Measurements from ENCODE around the gene BHLHE23.

The BHLHE23 gene

DNA sequence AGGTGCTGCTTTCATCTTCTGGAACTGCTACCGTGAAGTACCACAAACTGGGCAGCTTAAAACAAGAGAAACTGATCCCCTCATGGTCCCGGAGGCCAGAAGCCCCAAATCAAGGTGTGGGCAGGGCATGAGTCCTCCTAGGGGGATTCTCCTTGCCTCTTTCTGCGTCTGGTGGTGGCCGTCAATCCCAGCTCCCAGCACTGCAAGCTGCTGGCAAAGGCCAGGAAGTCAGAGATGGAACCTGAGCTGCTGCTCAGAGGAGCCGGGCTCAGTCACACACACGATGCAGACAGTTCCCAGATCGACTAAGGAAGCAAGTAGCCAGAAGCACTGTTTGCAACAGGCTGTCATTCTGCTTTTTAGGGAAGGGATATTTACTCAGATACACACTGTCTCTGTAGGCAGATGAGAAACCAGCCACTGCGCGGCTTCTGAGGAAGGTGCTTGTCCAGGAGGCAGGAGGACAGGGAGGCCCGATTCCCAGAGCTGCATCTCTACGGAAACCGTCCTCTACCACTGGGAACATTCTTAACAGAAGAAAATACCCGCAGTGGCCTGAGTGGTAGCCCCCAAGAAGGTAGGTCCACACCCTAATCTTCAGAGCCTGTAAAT, 15.5 kb downstream of the BHLHE23 start:
- DNase-seq (ENCODE audit: low read depth in 2 of 2) = no peak

DNA sequence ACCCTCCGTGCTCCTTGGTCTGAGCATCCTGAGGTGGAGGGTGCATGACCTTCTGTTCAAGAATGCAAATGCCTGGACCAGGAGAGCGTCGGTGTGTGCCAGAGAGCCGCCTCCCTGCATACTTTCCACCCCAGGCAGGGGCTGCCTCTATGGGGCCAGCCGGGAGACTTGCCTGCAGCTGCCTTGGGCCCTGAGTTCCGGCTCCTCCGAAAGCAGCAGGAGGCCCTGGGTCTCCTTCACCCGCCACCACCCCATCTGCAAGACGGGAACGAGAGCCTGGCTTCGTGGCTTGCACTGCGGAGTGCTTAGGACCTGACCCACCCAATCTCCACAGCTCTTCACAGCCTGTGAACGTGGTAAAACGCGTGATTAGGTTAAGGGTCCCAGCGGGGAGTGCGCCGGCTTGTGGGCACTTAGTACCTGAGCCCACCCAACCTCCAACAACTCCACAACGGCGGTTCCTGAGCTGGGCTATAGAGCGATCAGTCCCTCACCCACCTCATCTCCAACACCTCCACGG, 16.4 kb downstream of the BHLHE23 start:
- DNase-seq (ENCODE audit: low read depth in 2 of 2) = no peak

DNA sequence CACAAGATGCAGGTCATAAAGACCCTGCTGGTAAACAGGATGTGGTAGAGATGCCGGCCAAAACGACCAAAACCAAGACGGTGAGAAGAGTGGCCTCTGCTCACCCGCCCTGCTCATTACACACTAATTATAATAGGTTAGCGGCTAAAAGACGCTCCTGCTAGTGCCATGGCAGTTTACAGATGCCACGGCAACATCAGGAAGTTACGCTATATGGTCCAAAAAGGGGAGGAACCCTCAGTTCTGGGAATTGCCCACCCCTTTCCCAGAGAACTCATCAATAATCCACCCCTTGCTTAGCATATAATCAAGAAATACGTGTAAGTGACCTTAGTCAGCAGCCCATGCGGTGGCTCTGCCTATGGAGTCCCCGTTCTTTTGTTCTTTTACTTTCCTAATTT, 17.6 kb downstream of the BHLHE23 start:
- DNase-seq (ENCODE audit: low read depth in 2 of 2) = no peak

DNA sequence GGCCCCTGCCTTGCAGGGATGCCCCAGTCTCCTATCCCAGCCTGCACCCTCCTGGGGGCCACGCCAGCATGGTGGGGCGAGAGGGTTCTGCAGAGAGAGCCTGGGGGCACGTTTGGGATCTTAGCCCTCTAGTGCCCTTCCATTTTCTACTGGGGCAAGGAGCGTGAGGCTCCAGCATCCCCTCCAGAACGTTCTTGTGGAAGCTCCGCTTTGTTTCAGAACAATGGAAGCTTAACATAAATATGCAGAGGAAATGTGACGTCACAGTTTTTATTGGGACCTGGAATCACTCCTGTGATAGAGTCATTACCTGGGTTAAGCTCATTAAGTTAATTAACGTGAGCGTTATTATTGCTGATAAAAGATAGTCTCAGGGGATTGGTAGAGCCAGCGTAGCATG, 19.6 kb downstream of the BHLHE23 start:
- no peak for DNase-seq (ENCODE audit: low read depth in 2 of 2)

DNA sequence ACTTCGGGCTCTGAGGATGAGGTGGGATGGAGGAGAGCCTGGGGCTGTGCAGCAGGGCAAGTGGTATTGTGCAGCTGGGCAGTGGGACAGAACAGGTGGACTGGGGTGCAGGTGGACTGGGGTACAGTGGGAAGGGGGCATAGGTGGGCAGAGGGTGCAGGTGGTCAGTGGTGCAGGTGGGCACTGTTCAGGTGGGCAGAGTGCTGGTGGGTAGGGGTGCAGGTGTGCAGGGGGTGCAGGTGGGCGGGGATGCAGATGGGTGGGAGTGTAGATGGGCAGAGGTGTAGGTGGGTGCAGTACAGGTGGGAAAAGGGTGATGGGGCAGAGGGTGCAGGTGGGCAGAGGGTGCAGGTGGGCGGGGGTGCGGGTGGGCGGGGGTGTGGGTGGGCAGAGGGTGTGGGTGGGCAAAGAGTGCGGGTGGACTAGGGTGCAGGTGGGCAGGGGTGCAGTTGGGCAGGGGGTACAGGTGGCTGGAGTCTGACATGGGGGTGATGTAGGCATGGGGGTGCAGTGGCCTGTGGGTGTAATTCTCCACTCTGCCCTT, 20.4 kb downstream of the BHLHE23 start:
- no peak for DNase-seq (ENCODE audit: low read depth in 2 of 2)

DNA sequence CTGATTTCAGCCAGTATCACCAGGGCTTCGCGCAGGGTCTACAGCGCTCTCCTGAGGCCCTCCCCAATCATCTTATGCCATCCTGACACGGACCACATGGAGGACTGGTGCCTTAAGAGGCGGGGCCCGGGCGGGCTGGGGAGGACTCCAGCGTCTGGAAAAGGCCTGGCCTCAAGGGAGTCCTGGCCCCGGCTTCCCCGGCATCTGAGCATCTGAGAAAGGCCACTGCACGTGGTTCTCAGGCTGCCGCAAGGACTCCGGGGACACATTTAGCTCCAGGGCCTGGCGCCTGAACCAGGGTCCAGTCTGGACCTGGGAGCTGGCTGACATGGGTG, 21.4 kb downstream of the BHLHE23 start:
- no peak for DNase-seq (ENCODE audit: low read depth in 2 of 2)

DNA sequence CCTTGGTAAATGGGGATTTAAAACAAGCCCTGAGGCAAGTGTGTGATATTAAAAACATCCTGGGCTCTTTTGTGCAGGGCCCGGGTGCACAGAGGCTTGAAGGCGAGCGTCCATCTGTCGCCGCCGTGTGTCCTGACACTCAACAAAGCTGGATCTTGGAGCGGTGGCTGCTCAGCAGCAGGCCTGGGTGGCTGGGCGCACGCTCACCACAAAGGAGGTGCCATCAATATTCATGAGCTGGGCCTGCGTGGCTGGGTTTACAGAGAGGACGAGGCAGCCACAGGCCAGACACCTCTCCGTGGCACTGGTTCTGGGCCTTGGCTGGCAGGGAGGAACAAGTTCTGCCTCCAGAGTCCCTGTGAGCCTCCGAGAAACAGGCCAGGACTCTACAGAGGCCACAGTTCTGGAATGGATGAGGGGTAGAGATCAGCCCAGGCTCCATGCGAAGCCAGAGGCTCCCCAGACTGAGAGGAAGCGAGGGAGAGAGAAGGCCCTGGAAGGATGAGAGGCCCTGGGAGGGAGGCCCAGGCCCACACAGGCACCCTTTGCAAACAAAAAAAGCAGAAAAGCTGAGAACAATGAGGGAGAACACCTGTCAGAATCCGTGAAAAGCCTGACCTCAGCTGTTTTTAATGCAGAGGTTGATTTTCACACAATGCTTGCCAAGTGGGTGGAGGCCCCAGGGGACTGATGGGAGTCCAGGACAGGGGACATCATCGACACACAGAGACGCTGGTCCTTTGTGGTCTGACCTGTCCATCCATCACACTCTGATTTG, 21.9 kb downstream of the BHLHE23 start:
- DNase-seq (ENCODE audit: low read depth in 2 of 2) = no peak

DNA sequence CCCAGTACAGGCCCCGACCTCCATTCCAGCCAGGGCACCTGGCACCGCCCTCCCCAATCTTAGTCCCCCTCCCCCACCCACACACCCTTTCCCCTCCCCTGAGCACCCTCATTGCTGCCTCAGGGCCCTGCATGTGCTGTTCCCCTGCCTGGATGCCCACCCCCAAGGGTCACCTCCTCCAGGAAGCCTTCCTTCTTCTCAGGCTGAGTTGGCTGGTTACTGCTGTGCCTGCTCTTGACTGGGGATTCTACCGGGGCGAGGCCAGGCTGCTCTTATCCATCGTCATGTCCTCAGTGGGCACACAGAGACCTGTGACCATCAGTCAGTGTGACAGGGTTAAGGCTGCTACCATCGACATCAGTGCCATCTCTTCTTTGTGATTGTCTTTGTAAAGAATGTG, 23.6 kb downstream of the BHLHE23 start:
- no peak for DNase-seq (ENCODE audit: low read depth in 2 of 2)

DNA sequence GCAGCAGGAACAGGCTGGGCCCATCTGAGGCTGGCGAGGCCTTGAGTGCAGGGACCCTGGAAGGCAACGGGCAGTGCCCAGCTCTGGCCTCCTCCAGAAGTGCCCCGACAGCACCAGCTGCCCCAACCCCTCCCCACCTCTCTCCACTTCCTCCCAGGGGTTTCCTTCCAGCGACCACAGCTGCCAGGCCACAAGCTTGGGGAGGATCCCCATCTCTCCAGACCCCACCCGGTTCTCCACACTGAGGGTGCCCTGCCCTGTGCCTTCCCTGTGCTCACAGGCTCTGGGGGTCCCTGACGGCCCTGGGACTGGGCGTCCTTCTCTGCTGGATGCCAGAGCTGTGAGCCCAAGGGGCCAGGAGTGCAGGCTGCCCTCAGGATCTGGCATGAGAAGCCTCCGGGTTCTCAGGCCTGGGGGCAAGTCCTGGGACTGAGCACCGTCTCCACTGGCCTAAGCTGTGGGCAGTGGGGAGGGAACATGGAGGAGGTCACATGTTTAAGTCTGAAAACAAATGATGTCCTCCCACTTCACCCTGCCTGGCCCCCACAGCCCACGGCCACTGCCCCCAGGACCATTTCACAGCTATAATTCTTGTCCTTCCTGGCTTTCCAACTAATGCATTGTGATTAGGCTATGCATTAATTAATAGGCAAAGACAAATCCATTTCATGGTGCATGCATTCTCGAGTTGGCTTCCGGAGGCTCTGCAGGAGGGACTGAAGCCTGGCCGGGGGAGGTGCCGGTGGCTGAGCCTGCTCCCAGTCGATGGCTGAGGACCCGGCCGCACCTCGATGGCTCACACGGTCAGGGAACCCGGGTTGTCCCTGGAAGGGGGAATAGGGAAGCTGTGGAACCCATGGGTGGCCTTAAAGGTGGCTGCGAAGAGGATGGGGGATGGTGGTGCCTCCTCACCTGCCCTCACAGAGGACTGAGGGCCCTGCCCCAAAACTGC, 24.4 kb downstream of the BHLHE23 start:
- DNase-seq (ENCODE audit: low read depth in 2 of 2) = no peak

DNA sequence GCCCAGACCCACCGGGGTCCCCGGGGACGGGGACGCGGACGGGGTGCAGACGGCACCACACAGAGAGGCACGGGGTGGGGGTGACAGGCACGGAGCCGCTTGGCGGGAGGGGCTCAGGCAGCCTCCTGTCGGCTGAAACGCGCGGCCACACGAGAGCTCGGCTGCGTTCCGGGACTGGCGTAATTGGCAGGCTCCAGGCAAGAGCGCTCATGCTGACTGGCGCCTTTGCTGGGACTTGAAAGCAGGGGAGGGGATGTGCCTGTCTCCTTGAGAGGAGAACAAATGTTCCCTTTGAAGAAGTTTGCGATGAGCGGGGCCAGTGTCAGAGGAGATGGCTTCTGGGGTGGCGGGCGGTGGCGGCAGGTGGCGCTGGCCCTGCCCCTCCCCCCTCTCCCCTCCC, 25.8 kb downstream of the BHLHE23 start:
- no peak for DNase-seq (ENCODE audit: low read depth in 2 of 2)

DNA sequence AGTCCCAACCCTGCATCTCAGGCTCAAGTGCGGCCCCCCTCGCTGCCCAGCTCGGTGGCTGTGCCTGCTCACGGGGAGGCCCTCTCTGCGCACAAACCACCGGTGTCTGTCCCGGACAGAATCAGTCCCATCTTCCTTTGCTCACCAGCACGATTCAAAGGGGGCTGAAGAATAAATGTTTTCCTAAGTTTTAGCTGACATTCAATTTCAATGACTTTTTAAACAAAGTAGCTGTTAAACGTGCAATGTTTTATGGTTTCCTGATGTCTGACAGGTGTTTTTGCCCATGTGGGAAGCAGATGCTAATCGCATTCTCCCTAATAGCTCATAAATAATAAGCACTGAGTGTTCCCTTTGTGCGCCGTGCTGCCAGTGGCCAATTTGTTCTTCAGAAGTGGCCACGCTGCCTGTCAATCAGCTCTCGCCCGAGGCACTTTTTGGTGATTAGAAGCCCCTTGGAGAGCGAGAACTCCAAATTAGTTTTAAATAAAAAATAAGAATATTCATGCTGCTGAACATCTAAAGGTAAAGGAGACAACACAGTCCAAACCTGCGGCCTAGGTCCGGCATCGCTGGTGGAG, 26.3 kb downstream of the BHLHE23 start:
- DNase-seq (ENCODE audit: low read depth in 2 of 2) = no peak

DNA sequence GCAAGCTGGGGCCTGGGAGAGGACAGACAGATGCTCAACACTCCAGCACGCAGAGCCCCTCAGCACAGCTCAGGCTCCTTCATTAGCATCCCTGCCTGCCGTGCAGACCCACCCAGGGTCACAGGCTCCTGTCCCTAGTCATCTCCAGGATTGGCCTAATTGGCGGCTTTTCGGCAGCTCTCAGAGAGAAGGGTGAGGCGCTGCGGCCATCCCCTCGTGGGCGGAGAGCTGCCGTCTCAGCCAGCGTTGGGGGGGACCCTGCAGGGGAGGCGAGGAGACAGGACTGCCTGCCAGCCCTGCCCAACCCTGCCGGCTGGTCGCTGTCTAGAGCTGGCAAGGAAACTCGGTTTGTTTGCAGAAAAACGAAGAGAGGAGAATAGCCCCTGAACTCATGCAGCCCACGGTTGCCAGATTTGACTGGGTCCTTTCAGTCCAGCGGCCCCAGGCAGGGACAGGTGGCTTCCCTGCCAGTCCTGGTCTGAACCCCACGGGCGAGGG, 26.8 kb downstream of the BHLHE23 start:
- DNase-seq (ENCODE audit: low read depth in 2 of 2) = no peak

DNA sequence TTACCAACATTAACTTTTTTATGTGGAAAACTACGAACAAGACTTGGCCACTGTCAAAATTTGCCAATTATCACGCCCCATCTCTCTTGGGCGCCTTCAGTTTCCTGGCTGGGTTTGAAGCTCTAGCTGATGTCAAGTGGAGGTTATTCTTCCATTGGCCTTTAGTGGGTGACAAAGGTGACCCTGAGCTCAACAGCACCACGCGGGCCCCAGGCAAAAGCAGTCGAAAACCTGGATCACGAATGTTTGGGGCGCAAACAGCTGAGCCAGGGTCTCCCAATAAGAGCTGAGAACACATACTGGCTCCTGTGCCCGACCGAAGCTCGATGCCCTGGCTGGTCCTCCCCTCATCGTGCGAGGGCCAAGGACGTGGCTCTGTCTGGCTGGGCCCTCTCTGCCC, 27.5 kb downstream of the BHLHE23 start:
- no peak for DNase-seq (ENCODE audit: low read depth in 2 of 2)

DNA sequence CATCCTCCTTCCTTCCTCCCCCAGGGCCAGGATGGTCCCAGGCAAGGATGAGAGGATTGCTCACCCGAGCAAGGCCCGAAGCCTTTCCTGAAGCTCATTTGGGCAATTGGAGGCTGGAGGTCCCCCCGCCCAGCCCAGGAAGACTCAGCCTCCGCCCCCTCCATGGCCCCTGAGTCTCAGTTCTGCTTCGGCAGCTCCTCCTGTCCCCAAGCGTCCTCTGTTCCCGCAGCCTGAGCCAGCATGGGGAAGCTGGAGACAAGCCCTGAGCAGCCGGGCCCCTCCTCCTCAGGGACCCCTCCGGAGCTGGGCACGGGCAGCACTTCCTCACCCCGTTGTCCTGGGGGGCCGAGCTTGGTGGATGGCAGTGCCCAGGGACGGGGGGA, 28.2 kb downstream of the BHLHE23 start:
- DNase-seq (ENCODE audit: low read depth in 2 of 2) = no peak

DNA sequence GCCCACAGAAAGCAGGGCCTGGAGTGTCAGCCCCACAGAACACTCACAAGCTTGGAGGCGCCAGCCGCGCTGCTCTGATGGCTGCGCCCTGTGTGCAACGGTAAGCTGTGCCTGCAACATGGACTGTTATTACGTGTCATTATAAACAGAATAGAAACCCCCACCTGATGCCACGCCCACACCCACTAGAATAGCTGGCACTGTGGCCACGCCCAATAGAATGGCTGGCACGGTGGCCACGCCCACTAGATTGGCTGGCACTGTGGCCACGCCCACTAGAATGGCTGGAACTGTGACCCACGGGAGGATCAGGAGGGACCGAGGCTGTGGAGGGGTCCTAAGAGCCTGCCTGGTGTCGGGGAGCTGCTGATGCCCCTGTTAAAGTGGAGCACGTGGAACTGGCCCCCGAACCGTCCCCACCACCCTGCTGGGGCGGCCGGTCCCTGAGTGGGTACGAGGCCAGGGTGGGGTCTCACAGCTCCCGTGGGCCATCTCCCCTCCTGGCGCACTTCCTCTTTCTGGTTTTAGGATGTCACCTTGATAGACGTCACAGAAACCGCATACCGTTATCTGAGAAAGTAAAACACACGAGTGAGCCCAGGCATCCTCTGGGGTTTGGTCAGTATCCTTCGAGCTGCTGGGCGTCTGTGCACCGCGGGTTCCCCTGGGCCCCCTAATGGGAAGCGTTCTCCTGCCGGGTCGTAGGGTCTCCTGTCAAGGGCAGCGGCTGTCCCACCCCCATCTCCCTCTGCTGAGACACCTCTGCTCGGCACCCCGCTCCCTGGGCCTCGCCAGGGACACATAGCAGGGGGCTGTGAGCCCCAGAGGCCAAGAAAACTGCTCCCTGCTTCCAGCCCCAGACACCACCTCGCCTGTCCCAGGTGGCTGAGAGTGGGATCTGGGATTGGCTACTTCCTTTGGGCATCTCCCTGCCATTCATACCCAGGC, 28.9 kb downstream of the BHLHE23 start:
- DNase-seq (ENCODE audit: low read depth in 2 of 2) = peak; percentile 45 to 65

DNA sequence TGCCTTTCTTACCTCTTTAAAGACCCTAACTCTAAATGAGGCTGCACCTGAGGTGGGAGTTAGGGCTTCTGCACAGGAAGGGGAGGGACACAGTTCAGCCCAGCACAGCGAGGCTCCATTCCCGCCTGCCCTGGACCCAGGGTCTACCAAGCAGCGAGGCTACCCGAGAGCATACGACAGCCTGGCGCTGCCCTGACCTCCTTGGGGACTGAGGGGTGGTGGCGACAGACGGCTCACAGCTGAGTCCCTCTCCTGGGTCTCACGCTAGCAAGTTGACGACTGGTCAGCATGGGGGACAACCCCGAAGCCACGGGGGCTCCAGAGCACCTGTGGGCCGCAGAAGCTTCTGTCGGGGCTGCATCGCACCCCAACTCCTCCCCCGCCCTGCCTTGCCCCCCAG, 29.9 kb downstream of the BHLHE23 start:
- no peak for DNase-seq (ENCODE audit: low read depth in 2 of 2)

DNA sequence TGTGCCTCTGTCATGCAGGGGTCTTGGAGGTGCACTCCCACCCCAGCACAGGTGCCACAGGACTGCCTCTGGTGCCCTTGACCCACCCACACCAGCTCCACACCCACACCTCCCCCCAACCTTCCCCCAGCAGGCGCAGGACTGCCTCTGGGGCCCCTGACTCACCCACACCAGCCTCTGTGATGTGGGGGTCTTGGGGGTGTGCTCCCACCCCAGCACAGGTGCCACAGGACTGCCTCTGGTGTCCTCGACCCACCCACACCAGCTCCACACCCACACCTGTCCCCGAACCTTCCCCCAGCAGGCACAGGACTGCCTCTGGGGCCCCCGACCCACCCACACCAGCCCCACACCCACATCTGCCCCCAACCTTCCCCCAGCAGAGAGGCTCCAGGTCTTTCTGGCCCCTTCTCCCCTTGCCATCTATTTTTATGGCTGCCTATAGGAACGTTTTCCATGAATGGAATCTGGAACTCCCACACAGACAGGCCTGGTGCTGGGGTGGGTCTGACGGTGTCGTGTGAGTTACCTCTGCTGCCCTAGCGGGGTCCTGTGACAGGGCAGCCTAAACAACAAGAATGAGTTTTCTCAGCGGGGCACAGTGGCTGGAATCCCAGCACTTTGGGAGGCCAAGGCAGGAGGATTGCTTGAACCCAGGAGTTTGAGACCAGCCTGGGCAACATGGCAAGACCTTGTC, 30.8 kb downstream of the BHLHE23 start:
- DNase-seq (ENCODE audit: low read depth in 2 of 2) = no peak

DNA sequence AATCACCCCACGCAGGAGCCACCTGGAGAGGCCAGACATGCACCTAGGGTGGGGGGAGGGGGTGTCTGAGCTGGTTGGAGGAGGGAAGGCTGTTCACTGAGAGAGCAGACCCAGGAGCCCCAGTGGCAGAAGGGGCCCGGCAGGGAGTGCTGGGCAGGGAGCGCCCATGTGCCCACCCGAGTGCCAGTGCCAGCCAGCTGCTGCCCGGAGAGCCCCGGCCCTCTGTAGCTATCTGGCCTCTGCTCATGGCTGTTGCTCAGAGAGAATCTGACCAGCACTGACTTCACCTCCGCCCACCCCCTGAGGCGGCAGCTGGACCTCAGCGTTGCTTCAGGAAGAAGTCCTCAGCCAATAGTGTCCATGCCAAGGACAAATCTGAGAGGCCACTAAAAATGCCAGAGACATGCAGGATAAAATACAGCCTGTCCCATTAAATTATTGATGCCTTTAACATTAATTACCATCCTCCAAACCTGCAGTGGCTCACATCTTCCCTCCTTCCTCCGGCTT, 31.5 kb downstream of the BHLHE23 start:
- DNase-seq (ENCODE audit: low read depth in 2 of 2) = no peak

DNA sequence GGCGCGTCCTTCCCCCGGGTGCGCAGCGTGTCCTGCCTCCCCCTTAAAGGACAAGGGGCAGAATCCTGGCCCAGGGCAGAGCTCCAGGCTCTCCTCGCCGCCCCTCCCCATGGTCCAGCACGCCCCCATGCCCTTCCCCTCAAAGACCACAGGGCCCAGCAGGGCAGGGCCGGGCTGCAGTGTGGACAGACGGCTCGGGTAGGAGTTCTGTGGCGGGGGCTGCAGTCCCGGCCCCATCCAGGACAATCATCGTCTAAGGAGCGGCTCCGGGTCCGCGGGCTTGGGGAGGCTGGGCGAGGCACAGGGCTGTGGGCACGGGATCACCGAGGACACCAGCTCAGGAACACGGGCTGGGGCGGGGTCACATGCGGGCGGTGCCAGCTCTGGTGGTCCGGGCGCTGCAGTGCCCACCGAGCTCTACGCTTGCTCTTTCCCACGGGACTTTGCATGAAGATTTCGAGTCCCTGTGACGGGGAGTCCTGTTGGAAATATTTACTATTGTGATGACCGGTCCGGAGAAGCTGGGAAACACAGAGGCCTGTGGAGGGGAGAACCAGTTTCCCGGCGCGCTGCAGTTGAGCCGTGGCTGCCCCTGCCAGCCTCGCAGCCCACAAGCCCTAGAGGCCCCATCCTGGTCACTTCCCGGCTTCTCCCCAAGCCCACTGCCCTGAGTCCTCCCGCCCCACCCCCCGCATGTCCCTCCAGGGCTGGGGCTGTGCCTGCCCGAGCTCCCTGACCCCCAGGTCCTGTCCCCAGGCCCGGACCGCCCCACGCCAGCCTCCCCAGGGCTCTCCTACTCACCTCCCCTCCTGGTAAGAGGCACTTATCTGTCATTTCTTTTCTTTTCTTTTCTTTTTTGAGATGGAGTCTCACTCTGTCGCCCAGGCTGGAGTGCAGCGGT, 33.7 kb downstream of the BHLHE23 start:
- DNase-seq (ENCODE audit: low read depth in 2 of 2) = no peak

All from stimulated activated CD8-positive, alpha-beta memory T cell treated with anti-CD3 and anti-CD28 coated beads, Interleukin-2, amount 100 ng/mL, for 48 hours (primary cell).